ENCODE measurements around the gene CEP170.

CEP170 gene

DNA sequence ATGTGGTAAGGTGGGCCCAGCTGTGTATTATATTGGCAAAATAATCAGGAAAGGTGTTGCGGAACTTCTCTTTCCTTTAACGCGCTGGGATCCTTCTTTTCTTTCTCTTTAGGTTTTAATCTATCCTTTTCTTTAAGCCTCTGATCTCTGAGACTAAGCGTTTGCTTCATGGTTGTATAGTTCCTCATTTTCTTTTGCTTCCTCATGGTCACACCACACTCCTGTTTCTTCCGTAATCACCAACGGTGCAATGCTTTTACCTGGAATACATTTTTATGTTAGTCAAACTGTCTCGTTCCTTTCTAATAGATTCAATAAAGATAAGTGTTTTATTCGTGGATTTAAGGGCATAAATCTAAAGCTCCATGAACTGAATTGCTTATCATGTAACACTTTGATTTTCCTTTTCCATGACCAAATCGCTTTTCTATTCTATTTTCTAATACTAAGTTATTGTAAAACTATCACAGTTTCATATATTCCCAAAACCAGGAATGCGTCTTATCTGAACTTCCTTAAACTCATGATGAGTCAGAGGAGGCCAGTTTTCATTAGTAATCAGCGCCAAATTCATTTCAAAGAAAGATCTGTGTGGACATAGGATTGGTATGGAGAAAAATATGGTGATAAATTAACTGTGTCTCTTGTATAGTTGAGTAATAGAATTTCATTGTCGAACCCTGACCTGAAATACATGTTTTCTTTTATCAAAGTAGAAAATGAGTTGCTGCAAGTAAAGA lies 13.0 kb upstream of the CEP170 start:
- DNase-seq (ENCODE audit: low read depth) = no peak

DNA sequence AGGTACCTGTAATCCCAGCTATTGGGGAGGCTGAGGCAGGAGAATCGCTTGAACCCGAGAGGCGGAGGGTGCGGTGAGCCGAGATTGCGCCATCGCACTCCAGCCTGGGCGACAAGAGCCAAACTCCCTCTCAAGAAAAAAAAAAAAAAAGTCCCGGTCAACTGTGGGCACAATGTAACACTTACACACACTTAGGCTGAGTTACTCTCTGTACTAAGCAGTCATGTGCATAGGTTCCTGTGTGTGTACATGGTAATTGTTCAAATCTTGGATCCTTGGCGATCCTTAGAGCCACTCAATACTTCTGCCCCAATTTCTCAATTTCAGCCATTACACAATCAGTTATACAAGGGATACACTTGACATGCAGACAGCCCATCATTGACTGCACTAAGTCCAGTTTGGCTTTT lies 12.4 kb upstream of the CEP170 start:
- no peak for DNase-seq (ENCODE audit: low read depth)

DNA sequence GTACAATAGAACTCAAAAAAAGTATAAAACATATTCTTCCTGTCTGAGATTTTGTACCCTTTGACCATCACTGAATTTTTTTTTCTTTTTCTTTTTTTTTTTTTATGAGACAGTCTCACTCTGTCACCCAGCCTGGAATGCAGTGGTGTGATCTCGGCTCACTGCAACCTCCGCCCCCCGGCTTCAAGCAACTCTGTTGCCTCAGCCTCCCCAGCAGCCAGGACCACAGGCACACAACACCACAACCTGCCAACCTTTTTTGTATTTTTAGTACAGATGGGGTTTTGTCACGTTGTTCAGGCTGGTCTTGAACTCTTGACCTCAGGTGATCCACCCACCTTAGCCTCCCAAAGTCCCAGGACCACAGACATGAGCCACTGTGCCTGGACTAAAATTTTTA lies 11.2 kb upstream of the CEP170 start:
- DNase-seq (ENCODE audit: low read depth) = no peak

DNA sequence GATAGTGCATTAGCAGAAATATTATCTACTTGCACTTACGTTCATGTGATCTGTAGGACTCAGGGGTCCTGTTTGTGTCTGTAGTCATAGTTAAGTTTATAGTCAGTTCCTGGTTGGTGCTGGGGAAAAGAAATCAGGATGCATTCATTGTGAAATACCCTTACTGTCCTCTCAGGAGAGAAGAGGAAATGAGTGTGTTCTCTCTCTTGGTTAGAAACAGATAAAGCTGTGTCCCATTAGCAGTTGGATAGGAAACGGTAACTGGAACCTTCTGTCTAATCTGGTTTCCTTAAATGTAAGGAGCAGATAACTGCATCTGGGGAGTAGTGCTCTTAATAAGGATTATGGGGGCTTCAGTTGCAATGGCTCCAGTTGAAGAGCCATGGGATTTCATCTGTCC lies 9.6 kb upstream of the CEP170 start:
- no peak for DNase-seq (ENCODE audit: low read depth)

DNA sequence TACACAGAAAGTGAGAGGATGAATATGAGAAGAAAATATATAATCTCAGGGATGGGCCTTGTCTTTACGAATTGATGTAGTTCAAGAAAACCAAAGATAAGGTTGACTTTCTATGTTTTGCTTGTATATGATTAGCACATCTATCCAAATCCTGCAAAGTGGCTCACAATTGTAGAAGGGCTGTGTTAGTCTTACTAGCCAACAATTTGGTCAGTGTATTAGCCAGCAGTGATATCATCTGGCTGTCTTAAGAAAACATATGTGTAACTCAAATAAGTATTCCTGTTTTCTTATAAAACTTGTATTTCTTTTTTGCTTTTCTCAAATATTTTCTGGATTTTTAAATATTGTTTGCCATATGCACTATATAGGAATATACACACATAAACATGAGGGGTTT lies 6.3 kb upstream of the CEP170 start:
- no peak for DNase-seq (ENCODE audit: low read depth)

DNA sequence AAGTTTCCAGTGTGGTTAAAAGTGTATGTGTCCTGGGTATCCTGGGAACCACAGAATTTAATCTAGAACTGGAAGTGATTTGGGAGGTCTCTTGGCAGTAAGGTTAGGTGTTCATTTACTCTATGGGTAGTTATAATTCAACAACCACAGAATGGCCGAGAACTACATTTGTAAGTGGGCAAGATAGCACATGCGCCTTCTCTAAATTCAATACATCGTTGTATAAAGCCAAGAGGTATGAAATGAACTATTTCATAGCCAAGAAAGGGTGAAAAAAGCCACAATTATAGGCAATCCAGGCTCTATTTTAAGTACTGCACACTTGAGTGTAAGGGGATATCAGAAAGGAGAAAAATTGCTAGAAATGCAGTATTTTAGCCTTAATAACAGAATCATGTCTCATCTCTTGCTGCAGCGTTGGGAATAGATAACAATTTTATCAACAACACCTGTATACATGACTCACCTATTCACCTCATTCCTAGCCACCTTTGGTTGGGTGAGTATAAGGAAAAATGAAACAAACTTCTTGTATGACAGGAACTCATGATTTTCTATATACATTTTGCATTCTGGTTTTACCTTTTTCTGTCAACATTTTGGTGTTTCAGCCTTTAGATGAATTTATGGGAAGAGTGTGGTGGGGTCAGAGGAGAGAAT lies 5.3 kb upstream of the CEP170 start:
- no peak for DNase-seq (ENCODE audit: low read depth)

DNA sequence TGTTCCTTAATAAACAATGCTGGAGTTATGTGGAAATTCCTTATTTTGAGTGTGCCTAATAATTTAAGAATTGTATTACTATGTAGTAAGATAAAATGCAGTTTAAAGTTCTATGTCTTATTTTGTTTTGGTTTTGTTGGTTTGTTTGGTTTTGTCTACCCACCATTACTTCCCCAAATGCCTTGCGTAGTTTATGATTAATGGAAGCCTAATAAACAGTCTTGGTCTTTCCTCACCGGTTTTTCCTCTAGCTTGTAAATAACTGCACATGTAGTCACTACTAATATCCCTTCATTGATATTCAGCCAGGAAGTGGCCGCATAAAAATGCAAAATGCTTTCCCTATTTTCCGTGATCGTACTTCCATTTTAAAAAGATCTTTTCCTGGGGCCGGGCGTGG lies 3.6 kb upstream of the CEP170 start:
- no peak for DNase-seq (ENCODE audit: low read depth)

DNA sequence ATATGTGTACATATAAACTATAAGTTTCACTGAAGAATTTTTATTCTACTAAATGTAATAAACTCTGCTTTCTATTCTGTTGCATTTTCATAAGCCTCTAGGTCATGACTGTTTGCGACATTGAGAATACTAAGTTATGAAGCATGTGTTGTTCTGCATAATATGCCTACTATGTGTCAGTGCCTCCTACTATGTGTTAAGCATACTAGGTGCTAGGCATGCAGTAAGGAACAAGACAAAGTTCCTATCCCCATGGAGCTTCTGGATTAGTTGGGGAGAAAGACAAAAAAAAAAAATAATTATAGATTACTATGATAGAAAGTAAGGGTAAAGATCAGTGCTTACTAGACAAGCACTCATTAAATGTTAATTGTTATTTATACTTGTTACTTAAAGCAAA lies 2.1 kb upstream of the CEP170 start:
- no peak for DNase-seq (ENCODE audit: low read depth)

DNA sequence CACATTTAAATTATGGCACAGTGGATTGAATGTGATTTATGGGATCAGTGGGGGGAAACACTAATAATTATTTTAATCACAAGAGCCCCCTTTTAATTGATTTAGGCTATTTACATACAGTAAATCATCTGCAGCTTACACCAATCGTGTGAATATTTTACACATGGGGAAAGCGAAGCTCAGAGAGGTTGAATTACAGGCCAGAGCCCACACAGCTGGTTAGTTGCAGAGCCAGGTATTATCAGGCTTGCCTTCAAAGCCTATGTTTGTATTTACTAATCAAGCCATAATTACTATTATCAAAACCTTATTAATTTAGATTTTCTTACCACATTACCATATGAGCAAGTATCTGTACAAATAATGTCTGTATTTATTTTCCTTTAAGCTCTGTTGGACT lies 1.5 kb upstream of the CEP170 start:
- DNase-seq (ENCODE audit: low read depth) = no peak

DNA sequence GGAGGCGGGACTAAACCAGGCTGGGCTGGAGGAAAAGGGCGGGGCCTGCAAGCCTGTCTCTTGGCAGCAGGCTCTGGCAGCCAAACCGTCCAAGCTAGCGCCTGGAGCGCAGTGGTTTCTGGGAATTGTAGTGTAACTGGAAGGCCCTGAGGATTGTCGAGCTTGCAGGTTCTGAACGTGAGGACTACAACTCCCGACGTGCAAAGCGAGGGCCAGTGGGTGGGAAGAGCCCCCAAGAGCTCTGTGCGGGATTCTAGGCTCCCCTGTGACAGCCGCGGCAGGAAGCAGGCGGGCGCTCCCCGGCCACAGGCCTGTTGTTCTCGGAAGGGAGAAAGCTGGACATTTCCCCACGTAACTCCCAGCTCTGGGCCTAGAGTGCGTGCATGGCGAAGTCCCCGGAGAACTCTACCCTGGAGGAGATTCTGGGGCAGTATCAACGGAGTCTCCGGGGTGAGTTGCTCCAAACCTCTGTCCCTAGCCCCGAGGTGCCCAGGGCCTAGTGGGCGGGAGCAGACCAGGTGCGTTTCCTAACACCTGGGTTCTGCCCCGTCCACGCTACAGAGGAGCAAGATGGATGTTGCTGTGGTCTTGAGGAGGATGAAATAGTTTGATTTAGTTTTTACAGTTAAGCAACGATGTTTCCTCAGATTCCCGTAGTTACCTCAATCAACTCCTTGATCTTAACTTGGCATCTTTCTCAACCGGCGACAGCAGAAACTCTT lies 871 bp upstream of the CEP170 start, which contains the start of gene SDCCAG8:
Gene SDCCAG8 (plus strand): TSS at position 251 of the 722 bp plus-strand sequence. CDS start 133 bp downstream, at position 384.
- peak; percentile 85 for DNase-seq (ENCODE audit: low read depth)

DNA sequence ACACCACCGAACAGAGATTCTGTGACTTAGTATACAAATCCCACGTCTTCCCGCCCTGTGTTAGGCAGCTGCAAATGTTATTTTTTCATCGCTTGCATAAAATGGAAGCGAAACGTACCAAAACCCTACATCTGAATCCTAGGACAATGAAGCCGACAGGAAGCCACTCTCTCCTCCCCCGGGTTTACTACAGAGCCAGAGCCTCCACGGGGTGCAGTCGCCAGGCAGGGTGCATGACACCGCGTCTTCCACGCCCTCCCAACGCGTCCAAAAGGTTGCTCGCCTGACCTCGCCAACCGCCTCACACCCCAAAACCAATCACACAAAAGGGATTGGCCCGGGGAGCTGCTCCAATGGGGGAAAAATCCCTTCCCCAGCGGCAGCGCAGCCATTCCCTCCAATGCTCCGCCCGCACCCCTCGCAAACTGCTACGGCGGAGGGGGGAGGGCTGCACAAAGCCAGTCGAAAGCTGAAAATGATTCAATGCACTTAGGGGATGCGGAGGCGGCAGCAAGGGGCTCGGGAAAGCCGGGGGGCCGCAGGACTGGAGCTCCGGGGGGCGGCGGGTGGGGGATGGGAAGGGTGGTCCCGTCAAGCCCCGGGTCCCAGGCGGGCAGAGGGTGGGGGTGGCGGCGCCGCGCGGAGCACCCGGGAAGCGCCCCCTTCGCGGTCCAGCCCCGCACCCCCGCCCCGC lies 701 bp downstream of the CEP170 start:
- DNase-seq (ENCODE audit: low read depth) = peak; percentile 37

DNA sequence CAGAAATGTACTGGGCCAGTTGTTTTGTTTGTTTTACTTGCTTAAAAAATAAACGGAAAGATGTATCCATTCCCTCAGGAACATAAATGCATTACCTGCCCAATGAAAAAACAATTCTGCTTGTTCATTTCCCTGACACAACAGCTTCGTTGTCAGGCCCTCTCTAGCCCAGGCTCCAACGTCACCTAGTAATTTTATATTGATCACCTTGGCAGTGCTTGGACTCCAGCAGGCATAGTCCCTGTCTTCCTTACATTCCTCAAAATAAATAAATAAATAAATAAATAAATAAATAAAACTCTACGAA lies 1.2 kb downstream of the CEP170 start:
- no peak for DNase-seq (ENCODE audit: low read depth)

DNA sequence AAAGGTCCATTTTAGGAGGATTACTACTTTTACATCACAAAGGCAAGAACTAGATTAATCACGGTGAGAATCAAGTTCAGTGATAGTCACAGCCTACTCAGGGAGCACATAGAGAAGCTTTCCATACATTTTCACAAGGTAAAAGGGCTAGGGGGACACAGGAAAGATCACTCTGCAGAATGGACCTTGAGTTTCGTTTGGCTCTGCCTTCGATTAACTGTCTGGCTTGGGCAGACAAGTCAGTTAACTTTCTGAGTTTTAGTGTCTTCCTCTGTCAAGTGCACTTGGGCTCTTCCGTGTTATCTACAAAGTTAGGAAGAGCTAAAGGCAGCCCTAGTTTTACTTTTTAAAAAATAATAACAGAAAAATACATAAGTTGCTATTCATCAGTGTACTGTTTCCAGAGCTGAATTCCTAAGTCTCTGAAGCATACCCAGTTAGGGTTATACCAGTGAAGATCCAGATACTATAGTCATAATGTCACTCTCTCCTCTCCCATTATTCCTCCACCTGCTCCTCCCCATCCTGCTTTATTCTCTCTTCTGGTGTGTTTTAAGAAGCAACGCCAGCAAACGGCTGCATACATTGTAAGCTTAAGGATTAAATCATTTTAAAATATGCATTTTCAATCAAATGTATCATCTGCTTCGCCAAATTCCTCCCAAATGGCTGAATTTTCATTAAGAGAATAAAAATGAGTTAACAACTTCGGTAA lies 1.7 kb downstream of the CEP170 start:
- DNase-seq (ENCODE audit: low read depth) = no peak

DNA sequence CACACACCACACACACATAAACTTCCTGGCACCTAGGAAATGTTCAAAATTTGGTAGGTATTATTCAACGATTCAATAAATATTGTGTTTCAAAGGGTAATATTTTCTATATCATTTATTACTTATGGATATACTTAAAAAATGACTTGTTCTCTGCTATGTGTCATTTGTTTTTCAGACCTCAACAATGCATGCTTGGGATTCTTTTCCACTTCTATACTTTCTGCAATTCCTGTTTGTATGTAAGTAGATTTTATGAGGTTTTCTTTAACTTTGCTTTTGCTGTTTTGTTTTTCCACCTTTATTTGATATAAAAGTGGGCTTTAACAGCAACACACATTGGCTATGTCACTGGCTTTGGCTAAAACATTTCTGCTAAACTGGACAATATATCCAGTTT lies 3.5 kb downstream of the CEP170 start:
- DNase-seq (ENCODE audit: low read depth) = no peak

DNA sequence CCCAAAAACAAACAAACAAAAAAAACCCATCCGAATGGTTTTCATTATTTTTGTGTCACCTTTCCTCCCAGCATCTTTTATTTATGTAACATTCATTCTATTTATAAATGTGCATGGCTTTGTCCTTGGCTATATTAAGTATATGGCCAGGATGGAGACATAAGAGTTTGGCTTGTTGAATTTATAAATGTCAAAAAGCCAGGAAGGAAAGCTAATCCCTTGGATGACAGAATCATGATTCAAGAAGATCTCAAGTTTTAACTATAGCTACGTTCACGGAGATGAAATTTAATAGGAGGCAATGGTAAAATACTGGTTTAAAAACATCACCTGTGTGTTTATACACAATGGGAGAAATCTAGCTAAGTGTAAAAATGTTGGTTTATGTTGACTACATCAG lies 5.0 kb downstream of the CEP170 start:
- no peak for DNase-seq (ENCODE audit: low read depth)

DNA sequence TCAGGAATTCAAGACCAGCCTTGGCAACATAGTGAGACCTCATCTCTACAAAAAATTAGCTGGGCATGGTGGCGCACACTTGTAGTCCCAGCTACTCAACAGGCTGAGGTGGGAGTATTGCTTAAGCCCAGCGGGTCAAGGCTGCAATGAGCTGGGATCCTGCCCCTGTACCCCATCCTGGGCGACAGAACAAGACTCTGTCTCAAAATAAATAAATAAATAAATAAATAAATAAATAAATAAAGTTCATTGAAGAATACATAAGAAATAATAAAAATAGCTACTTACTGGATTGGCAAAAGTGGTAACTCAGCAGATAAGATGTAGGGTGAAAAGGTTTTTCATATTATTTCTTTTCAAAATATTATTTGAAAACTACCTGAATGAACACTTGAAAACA lies 5.9 kb downstream of the CEP170 start:
- no peak for DNase-seq (ENCODE audit: low read depth)

DNA sequence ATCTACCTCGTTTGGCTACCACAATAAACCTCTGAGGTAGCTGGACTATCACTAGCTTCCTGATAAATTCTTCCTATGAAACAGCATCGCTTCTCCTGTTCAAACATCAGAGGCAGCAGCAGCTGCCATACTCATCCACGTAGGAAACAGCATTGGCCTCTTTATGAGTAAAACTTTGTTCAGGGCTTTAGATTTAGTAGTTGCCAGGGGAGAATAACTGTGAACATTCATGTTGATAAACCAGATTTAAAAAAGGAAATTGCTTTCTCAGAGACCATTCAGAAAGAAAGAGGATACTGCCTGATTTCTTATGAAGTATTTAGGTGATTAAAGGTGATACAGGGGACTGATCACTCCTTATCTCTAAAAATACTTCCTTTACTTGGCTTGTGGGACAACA lies 7.2 kb downstream of the CEP170 start:
- no peak for DNase-seq (ENCODE audit: low read depth)

DNA sequence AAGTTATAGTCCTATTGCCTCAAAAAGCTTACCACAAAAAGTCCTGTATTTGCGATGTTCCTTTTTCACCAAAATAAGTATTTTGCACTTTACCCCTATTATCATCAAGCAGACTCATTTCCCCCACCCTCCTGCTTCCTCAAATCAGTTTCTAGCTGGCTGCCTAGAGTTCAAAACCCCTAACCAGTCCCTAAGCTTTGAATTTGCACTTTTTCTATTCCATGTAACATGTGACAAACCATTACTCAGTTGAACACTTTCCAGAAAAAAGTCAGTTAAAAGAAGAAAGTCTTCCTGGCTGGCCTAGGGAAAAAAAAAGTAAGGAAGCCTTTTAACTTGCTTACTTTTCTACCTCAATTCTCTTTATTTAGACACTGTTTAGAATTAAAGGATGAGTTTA lies 8.2 kb downstream of the CEP170 start:
- DNase-seq (ENCODE audit: low read depth) = no peak

DNA sequence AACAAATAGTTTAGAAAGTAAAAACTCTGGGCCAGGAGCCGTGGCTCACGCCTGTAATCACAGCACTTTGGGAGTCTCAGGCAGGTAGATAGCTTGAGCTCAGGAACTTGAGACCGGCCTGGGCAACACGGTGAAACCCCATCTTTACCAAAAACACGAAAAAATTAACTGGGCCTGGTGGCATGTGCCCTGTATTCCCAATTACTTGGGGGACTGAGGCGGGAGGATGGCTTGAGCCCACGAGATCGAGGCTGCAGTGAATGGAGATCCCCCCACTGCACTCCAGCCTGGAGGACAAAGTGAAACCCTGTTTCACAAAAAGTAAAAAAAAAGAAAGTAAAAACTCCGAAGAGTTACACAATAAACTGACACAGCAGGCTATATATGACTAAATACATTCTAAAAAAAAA lies 10.6 kb downstream of the CEP170 start:
- DNase-seq (ENCODE audit: low read depth) = no peak

DNA sequence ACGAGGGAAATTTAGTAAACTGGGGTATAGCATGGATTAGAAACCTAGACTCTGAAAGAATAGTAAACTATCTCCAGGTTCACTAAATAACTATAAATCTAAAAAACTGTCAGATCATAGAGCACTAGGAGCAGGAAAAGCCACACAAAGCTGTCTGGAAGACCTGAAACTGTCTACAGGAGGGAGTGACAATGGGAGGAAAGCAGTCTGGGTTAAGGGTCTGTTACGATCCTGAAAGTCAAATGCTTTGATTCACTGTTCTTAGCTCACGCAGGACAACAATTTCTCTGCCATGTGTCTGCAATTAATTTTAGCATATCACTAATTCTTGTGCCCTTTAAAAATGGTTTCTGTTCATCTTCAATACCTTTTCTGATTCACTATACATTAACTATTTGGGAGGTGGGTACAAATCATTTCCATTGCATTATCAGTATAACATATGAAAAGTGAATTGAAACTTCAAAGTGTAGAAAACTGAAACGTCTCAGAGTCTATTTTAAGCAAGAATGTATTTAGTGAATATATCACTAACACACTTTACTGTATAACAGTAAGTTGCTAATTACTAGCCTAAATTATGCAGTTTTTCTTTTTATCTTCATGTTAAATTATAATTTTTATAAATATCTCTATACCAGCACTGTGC lies 18.4 kb downstream of the CEP170 start:
- no peak for DNase-seq (ENCODE audit: low read depth)

DNA sequence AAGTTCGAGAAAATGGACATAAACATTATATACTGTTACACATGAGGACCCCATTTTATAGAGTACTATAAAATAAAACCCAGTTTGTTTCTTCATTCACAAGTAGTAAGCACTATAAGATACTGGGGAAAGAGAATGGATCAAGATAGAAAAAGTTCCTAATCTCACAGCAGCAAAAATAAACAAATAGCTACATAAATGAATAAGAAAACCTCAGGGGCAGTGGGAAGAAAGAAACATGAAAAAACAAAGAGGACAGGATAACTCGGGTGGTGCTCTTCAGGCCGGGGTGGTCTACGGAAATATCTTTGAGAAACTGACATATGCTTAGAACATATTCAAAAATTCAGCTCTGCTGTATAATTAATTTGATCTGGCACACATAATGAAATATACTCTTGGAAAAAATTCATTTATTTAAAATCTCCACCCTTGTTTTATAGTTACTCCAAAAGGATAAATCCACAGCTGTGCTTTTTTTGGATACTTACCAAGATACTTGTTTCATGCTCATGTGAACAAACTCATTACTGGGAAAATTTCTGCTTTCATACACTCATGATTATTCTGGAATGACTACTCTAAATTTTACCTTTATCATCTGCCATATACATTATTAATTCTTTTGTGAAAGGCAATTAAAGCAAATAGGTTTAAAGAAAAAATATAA lies 20.0 kb downstream of the CEP170 start:
- no peak for DNase-seq (ENCODE audit: low read depth)

Data from activated T-helper 1 cell treated with Interleukin-2 at 50 U/mL for 16 hours (primary cell).